ENCODE measurements around the gene QPCT. TPM values are rescaled to one million over a fixed set of nuclear protein-coding genes. Genes with fewer than 3 reads are reported as not detected.

Gene QPCT
- polyA plus RNA-seq, 1 of the 3 experiments (the other 2 are of a cell fraction), result 0.12 TPM

DNA sequence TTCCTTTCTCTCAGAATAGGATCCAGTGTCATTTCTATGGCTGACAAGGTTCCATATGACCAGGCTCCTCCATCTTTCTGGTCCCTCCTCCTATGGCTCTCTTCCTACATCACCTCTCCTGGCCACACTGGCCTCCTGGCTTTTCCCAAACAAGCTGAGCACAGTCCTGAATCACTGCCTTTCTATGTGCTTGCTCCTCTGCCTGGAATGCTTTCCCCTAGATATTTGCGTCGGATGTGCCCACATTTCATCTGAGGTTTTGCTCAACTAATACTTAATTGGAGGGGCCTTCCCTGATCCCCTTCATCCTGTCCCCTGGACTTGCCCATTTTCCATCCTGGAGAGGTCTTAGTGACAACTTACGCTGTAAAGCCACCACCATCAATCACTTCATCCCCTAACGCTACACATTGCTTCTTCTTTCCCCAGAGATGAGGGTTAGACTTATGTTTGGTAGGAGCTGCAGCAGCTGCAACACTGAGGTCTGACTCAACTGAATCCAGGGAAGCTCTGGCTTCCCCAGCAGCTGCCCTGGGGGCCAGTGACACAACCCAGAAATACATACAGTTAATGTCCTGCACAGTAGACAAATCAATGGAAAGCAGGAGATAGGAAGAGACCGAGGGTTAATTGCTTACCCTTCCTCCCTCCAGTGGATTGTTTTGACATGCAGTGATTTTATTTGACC, 42.9 kb downstream of the QPCT start:
- POLR2A ChIA-PET, result interaction anchor here (0.6 to 1.1 kb wide), 2 partner anchors 9 to 254 kb away, joined by 3 to 4 read pairs; no protein-coding TSS in a partner anchor
- Histone ChIP-seq H3K36me3 (replicated peaks in 1 of 2; ENCODE audit: control insufficient read depth in 1 of 2, insufficient read depth in 2 of 2, low read length in 1 of 2) (no peaks in the 10 kb centered on the region), H3K4me3 (ENCODE audit: low read depth in 2 of 2, low read length in 1 of 2) (no peak overlapping the region), H3K27me3 (ENCODE audit: insufficient read depth) (no peaks in the 10 kb centered on the region), H3K9me2 (no peaks in the 10 kb centered on the region), H3K4me1 (ENCODE audit: control insufficient read depth in 1 of 2, insufficient read depth in 2 of 2, low read depth in 1 of 2, low read length in 1 of 2) (peaks cover 6 to 32% of the 10 kb centered on the region in 2 experiments; a peak in 3 of 4 replicates), H4K20me1 (ENCODE audit: insufficient read depth) (no peaks in the 10 kb centered on the region), H3F3A (replicated peaks; ENCODE audit: insufficient read depth) (peaks cover 17% of the 10 kb centered on the region), H3K27ac (ENCODE audit: low read depth in 2 of 2, low read length in 1 of 2) (no peak overlapping the region), H3K9me3 (no peaks in the 10 kb centered on the region), H3K4me2 (peak overlapping the region; percentile 26), H3K9ac (no peak overlapping the region), H2AFZ (ENCODE audit: low read depth) (no peak overlapping the region), H3K79me2 (ENCODE audit: insufficient read depth) (no peaks in the 10 kb centered on the region)
- CTCF ChIA-PET, result interaction anchor here (0.7 to 3.9 kb wide), 8 partner anchors 9 to 504 kb away, joined by 3 to 43 read pairs (median 6); no protein-coding TSS in a partner anchor
- 80% methylated on average over 5 of the region's 5 CpGs for WGBS (ENCODE audit: low lambda C conversion rate)
- TF ChIP-seq, protein P1, sequence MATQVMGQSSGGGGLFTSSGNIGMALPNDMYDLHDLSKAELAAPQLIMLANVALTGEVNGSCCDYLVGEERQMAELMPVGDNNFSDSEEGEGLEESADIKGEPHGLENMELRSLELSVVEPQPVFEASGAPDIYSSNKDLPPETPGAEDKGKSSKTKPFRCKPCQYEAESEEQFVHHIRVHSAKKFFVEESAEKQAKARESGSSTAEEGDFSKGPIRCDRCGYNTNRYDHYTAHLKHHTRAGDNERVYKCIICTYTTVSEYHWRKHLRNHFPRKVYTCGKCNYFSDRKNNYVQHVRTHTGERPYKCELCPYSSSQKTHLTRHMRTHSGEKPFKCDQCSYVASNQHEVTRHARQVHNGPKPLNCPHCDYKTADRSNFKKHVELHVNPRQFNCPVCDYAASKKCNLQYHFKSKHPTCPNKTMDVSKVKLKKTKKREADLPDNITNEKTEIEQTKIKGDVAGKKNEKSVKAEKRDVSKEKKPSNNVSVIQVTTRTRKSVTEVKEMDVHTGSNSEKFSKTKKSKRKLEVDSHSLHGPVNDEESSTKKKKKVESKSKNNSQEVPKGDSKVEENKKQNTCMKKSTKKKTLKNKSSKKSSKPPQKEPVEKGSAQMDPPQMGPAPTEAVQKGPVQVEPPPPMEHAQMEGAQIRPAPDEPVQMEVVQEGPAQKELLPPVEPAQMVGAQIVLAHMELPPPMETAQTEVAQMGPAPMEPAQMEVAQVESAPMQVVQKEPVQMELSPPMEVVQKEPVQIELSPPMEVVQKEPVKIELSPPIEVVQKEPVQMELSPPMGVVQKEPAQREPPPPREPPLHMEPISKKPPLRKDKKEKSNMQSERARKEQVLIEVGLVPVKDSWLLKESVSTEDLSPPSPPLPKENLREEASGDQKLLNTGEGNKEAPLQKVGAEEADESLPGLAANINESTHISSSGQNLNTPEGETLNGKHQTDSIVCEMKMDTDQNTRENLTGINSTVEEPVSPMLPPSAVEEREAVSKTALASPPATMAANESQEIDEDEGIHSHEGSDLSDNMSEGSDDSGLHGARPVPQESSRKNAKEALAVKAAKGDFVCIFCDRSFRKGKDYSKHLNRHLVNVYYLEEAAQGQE (IDR thresholded peaks at IDR 0.05; ENCODE audit: low read depth, low read length), result no peak
- peak; percentile 19; the same call in 1 of the 2 replicates for TF ChIP-seq TCF12 (IDR thresholded peaks at IDR 0.05)
- DNase-seq, result peak; percentile 29

DNA sequence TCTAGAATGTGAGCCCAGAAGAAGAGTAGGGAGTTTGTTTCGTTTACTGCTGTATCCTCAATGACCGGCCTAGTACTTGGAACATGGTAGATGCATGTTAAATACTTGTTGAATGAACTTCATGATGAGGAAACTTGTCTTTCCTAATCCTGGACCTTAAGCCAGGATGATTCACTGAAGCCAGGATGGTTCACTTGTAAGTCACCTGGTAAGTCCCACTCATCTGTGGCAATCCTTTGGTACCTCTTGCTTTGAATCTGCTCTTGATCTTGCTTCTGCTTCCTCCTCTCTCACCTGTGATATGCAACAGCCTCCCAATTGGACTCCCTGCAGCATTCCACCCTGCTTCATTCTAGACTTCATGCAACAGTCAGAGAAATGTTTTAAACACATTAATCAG, 43.6 kb downstream of the QPCT start:
- H2AFZ ChIP-seq (ENCODE audit: low read depth), result no peak overlapping the region
- H3K4me1 ChIP-seq (ENCODE audit: control insufficient read depth in 1 of 2, insufficient read depth in 2 of 2, low read depth in 1 of 2, low read length in 1 of 2), result peaks cover 6 to 32% of the 10 kb centered on the region in 2 experiments; a peak in 3 of 4 replicates
- no peaks in the 10 kb centered on the region for H3K9me3 ChIP-seq
- no peaks in the 10 kb centered on the region for H3K36me3 ChIP-seq (replicated peaks in 1 of 2; ENCODE audit: control insufficient read depth in 1 of 2, insufficient read depth in 2 of 2, low read length in 1 of 2)
- no peaks in the 10 kb centered on the region for H3K27me3 ChIP-seq (ENCODE audit: insufficient read depth)
- no peaks in the 10 kb centered on the region for H3K9me2 ChIP-seq
- no peaks in the 10 kb centered on the region for H4K20me1 ChIP-seq (ENCODE audit: insufficient read depth)
- ChIA-PET CTCF (interaction anchor here (0.9 to 3.9 kb wide), 5 partner anchors 8 to 503 kb away, joined by 3 to 43 read pairs (median 7); no protein-coding TSS in a partner anchor), POLR2A (no interaction called here)
- no peaks in the 10 kb centered on the region for H3K79me2 ChIP-seq (ENCODE audit: insufficient read depth)
- no peak overlapping the region for H3K4me3 ChIP-seq (ENCODE audit: low read depth in 2 of 2, low read length in 1 of 2)
- H3K9ac ChIP-seq, result no peak overlapping the region
- peaks cover 17% of the 10 kb centered on the region for H3F3A ChIP-seq (replicated peaks; ENCODE audit: insufficient read depth)
- H3K4me2 ChIP-seq, result no peak overlapping the region
- DNase-seq, result no peak
- WGBS (ENCODE audit: low lambda C conversion rate), result 98% methylated on average over 2 of the region's 2 CpGs
- H3K27ac ChIP-seq (ENCODE audit: low read depth in 2 of 2, low read length in 1 of 2), result no peak overlapping the region
- no peak for TF ChIP-seq MXI1 (IDR thresholded peaks at IDR 0.05; ENCODE audit: low read depth, low read length)
- TF ChIP-seq IRF3 (IDR thresholded peaks at IDR 0.05; ENCODE audit: low read depth, low read length), result no peak
- no peak for TF ChIP-seq SMC3 (IDR thresholded peaks at IDR 0.05; ENCODE audit: low read depth, low read length)
- TF ChIP-seq USF2 (IDR thresholded peaks at IDR 0.05; ENCODE audit: borderline replicate concordance, low read depth, low read length), result no peak
- TF ChIP-seq FOXM1 (IDR thresholded peaks at IDR 0.05; ENCODE audit: low read depth), result no peak
- TF ChIP-seq RAD21 (IDR thresholded peaks at IDR 0.05; ENCODE audit: low read length), result no peak
- no peak for TF ChIP-seq RXRA (IDR thresholded peaks at IDR 0.05; ENCODE audit: borderline replicate concordance, low read depth)
- TF ChIP-seq EZH2phosphoT487 (IDR thresholded peaks at IDR 0.05; ENCODE audit: borderline replicate concordance, low read depth), result no peak
- TF ChIP-seq POLR2AphosphoS5 (IDR thresholded peaks at IDR 0.05; ENCODE audit: low read depth, low read length), result no peak
- TF ChIP-seq FOXJ3 (CRISPR knock-in tag; IDR thresholded peaks at IDR 0.05), result no peak
- no peak for TF ChIP-seq NRF1 (IDR thresholded peaks at IDR 0.05; ENCODE audit: low read depth, low read length)
- TF ChIP-seq, protein P1 (IDR thresholded peaks at IDR 0.05; ENCODE audit: low read depth, low read length), result no peak
- TF ChIP-seq TEAD4 (IDR thresholded peaks at IDR 0.05; ENCODE audit: borderline replicate concordance, insufficient read depth), result no peak

Measured in SK-N-SH (cell line).